Tibial nerve (tissue), 4 donors: Measurements from ENCODE around the gene VGLL4.

Source experiments
- CTCF ChIP-seq, 5 experiments: fragments of 200-600 bp in 3 of 5; fragments of 450-650 bp in 2 of 5; sonication (generic) in 3 of 5; IDR thresholded peaks; one replicate each; pipeline ENCODE4 v1.5.1; 2016 to 2019; ENCODE audit warnings: antibody characterized with exemption in 5 of 5, mild to moderate bottlenecking in 3 of 5, moderate library complexity in 2 of 5
- EP300 ChIP-seq, 2 donors: sonication (generic); formaldehyde crosslinking; IDR thresholded peaks; one replicate each; pipeline ENCODE4 v1.6.1; 2017; ENCODE audit warnings: antibody characterized with exemption in 2 of 2, mild to moderate bottlenecking in 1 of 2

GRCh38 chr3:11575677-11576076 is 68.0 kb downstream of the VGLL4 start:
- TF ChIP-seq CTCF (IDR thresholded peaks at IDR 0.05) (no peak), EP300 (IDR thresholded peaks at IDR 0.05) (no peak)
